K562 (cell line): ENCODE data around the gene VSIG4. TPM values are rescaled to one million over a fixed set of nuclear protein-coding genes. Genes with fewer than 3 reads are reported as not detected.
A peak's percentile ranks its signal among the peaks of the same experiment; 100 is the strongest.

Experiments
- ATAC-seq: fragments of 200-7000 bp; cut with Tn5 transposase; 3 replicates; pipeline ENCODE4 v1.9.1; 2020; ENCODE audit warnings: moderate library complexity
- BruUV-seq: library from RNA; stranded (reverse); fragments of 400-500 nt; replicated peaks from 2 replicates; lab custom pipeline; 2021; lab: Mats Ljungman, UMichigan
- CTCF ChIA-PET: fragments of 300-600 bp; formaldehyde crosslinking; extraction: SDS; loops from one replicate; lab custom pipeline; 2021; ENCODE audit warnings: low intra/inter-chr PET ratio; lab: Yijun Ruan, JAX
- POLR2A ChIA-PET: fragments of 300-600, 350-650 bp; sonication (Branson Sonifier 250); formaldehyde crosslinking; extraction: SDS; loops from one replicate; lab custom pipeline; 2021; ENCODE audit warnings: antibody characterized with exemption, inconsistent platforms; lab: Yijun Ruan, JAX
- DNase-seq, 4 experiments: peaks; one replicate each; pipeline versions ENCODE4 v3.0.0 to v3.0.0-alpha.2; 2011 to 2018; ENCODE audit warnings: low spot score in 3 of 4, mixed read lengths in 3 of 4; ENCODE audit errors: extremely low read depth in 1 of 4
- FAIRE-seq: peaks from 2 replicates; lab custom pipeline; 2011; peaks lifted over from hg19 to GRCh38; lab: Jason Lieb, UNC
- H2AFZ ChIP-seq: 2 replicates; pipeline ENCODE4 v1.6.0; 2011; ENCODE audit warnings: low read depth, low read length, control low read depth, inconsistent platforms
- H3K27ac ChIP-seq: fragments of 200-600 bp; 3 replicates; pipeline ENCODE4 v1.8.0; 2011; ENCODE audit warnings: low read depth, mild to moderate bottlenecking, control low read depth, inconsistent platforms, low read length, moderate library complexity, mixed read lengths; ENCODE audit errors: extremely low read depth
- H3K27me3 ChIP-seq, 2 experiments: fragments of 300-600 bp in 1 of 2; 2 replicates in 1 of 2; 3 replicates in 1 of 2; pipeline versions ENCODE4 v1.6.0 to v1.8.0; 2011; ENCODE audit warnings: inconsistent platforms in 2 of 2, low read length in 2 of 2, mild to moderate bottlenecking in 1 of 2, mixed read lengths in 1 of 2, moderate library complexity in 1 of 2; ENCODE audit not compliant: control insufficient read depth in 2 of 2, insufficient read depth in 2 of 2
- H3K36me3 ChIP-seq: fragments of 300-600 bp; 3 replicates; pipeline ENCODE4 v1.8.0; 2011; ENCODE audit warnings: mild to moderate bottlenecking, low read length, inconsistent platforms; ENCODE audit not compliant: control insufficient read depth, insufficient read depth
- H3K4me1 ChIP-seq, 2 experiments: fragments of 200-600 bp in 1 of 2; replicated peaks in 1 of 2; 2 replicates in 1 of 2; 3 replicates in 1 of 2; pipeline versions ENCODE4 v1.5.1 to v1.8.0; 2011; ENCODE audit warnings: inconsistent platforms in 2 of 2, low read length in 2 of 2, mild to moderate bottlenecking in 1 of 2, mixed read lengths in 1 of 2, moderate library complexity in 1 of 2; ENCODE audit not compliant: control insufficient read depth in 2 of 2, insufficient read depth in 2 of 2
- H3K4me2 ChIP-seq: 2 replicates; pipeline ENCODE4 v1.6.1; 2011; ENCODE audit warnings: low read length, control low read depth, inconsistent platforms, mixed read lengths; ENCODE audit not compliant: insufficient read depth
- H3K4me3 ChIP-seq: fragments of 200-600 bp; sonication (generic), shearing (Covaris generic); 2 replicates; pipeline ENCODE4 v1.5.1; 2016; ENCODE audit warnings: control low read depth, inconsistent platforms
- H3K79me2 ChIP-seq: fragments of 200-600 bp; 3 replicates; pipeline ENCODE4 v1.8.0; 2011; ENCODE audit warnings: low read length, inconsistent platforms; ENCODE audit not compliant: control insufficient read depth, insufficient read depth
- H3K9ac ChIP-seq, 2 experiments: 2 replicates each; pipeline versions ENCODE4 v1.6.0 to v1.6.1; 2011; ENCODE audit warnings: low read depth in 2 of 2, low read length in 2 of 2, control low read depth in 1 of 2, inconsistent platforms in 1 of 2, mild to moderate bottlenecking in 1 of 2, mixed read lengths in 1 of 2; ENCODE audit not compliant: insufficient read depth in 1 of 2
- H3K9me1 ChIP-seq: one replicate; pipeline ENCODE4 v1.6.0; 2011; ENCODE audit warnings: inconsistent platforms, mild to moderate bottlenecking, low read length, moderate library complexity; ENCODE audit not compliant: control insufficient read depth, insufficient read depth
- H3K9me3 ChIP-seq: replicated peaks from 2 replicates; pipeline ENCODE4 v1.5.1; 2011; ENCODE audit warnings: low read depth, low read length, inconsistent platforms; ENCODE audit not compliant: control insufficient read depth, insufficient read depth
- H4K20me1 ChIP-seq: replicated peaks from 2 replicates; pipeline ENCODE4 v1.6.1; 2011; ENCODE audit warnings: low read length, inconsistent platforms, mixed read lengths; ENCODE audit not compliant: control insufficient read depth, insufficient read depth
- ARID1B ChIP-seq: fragments of 450-650 bp; IDR thresholded peaks from 2 replicates; pipeline ENCODE4 v1.6.1; 2016; ENCODE audit warnings: antibody characterized with exemption, mild to moderate bottlenecking, inconsistent platforms
- DNMT1 ChIP-seq: fragments of 450-650 bp; IDR thresholded peaks from 2 replicates; pipeline ENCODE4 v1.6.1; 2016; ENCODE audit warnings: antibody characterized with exemption, mild to moderate bottlenecking
- EGR1 ChIP-seq: fragments of 450-650 bp; conservative IDR thresholded peaks from 2 replicates; pipeline ENCODE4 v1.6.1; 2017; ENCODE audit warnings: mild to moderate bottlenecking
- EP300 ChIP-seq: IDR thresholded peaks from 2 replicates; pipeline ENCODE4 v1.6.1; 2012; ENCODE audit warnings: low read length, improper control_type of control experiment
- FOXM1 ChIP-seq, 2 experiments: fragments of 450-650 bp in 1 of 2; sonication (generic) in 1 of 2; formaldehyde crosslinking in 1 of 2; IDR thresholded peaks; 2 replicates each; pipeline versions ENCODE4 v1.6.1 to v1.9.0; 2017 to 2022; ENCODE audit warnings: low read depth in 2 of 2, mild to moderate bottlenecking in 2 of 2, missing genetic modification reagents in 1 of 2, moderate library complexity in 1 of 2
- LEF1 ChIP-seq: fragments of 450-650 bp; IDR thresholded peaks from 2 replicates; pipeline ENCODE4 v1.6.1; 2016; ENCODE audit warnings: mild to moderate bottlenecking
- MAFF ChIP-seq: IDR thresholded peaks from 2 replicates; pipeline ENCODE4 v1.6.1; 2012; ENCODE audit warnings: low read length, improper control_type of control experiment
- MECOM ChIP-seq: fragments of 250-450 bp; sonication (Bioruptor Pico); IDR thresholded peaks from 2 replicates; pipeline ENCODE4 v1.8.0; 2022; ENCODE audit warnings: inconsistent platforms
- NUFIP1 ChIP-seq: fragments of 450-650 bp; IDR thresholded peaks from 2 replicates; pipeline ENCODE4 v1.6.1; 2018; ENCODE audit not compliant: partially characterized antibody
- PHB2 ChIP-seq: fragments of 450-650 bp; IDR thresholded peaks from 2 replicates; pipeline ENCODE4 v1.6.1; 2017; ENCODE audit warnings: low read depth
- RAD21 ChIP-seq, 2 experiments: fragments of 250-450 bp in 1 of 2; fragments of 450-650 bp in 1 of 2; sonication (Bioruptor Pico) in 1 of 2; formaldehyde crosslinking in 1 of 2; IDR thresholded peaks in 1 of 2; conservative IDR thresholded peaks in 1 of 2; 2 replicates each; pipeline versions ENCODE4 v1.4.0 to v1.8.0; 2020 to 2022; ENCODE audit warnings: mild to moderate bottlenecking in 2 of 2, moderate library complexity in 1 of 2
- SMARCA4 ChIP-seq: fragments of 450-650 bp; IDR thresholded peaks from 2 replicates; pipeline ENCODE4 v1.6.1; 2016
- SMARCE1 ChIP-seq: fragments of 450-650 bp; IDR thresholded peaks from 2 replicates; pipeline ENCODE4 v1.7.1; 2016; ENCODE audit warnings: mild to moderate bottlenecking
- SP2 ChIP-seq: IDR thresholded peaks from 2 replicates; pipeline ENCODE4 v1.6.1; 2011; ENCODE audit warnings: mild to moderate bottlenecking, low read depth, low read length, moderate library complexity; ENCODE audit not compliant: poor library complexity, severe bottlenecking; ENCODE audit errors: extremely low read depth
- SPI1 ChIP-seq: IDR thresholded peaks from 2 replicates; pipeline ENCODE4 v1.6.1; 2011; ENCODE audit warnings: low read depth, low read length, control low read depth, borderline replicate concordance
- TRIM28 ChIP-seq: fragments of 450-650 bp; IDR thresholded peaks from 2 replicates; pipeline ENCODE4 v1.6.1; 2017
- ZNF140 ChIP-seq: fragments of 250-450 bp; sonication (Bioruptor Pico); IDR thresholded peaks from 2 replicates; pipeline ENCODE4 v1.8.0; 2021; ENCODE audit warnings: moderate library complexity, mild to moderate bottlenecking, inconsistent platforms
- ZNF146 ChIP-seq: IDR thresholded peaks from one replicate; pipeline ENCODE4 v1.6.1; 2018; ENCODE audit warnings: missing compliant biosample characterization; ENCODE audit not compliant: unreplicated experiment
- ZNF175 ChIP-seq: fragments of 200-800 bp; sonication (Bioruptor generic); IDR thresholded peaks from 2 replicates; pipeline ENCODE4 v1.6.1; 2016; ENCODE audit warnings: low read depth, mild to moderate bottlenecking, missing genetic modification characterization, missing compliant biosample characterization
- ZNF3 ChIP-seq: fragments of 250-450 bp; sonication (Bioruptor Pico); IDR thresholded peaks from 2 replicates; pipeline ENCODE4 v1.5.0; 2021; ENCODE audit warnings: mild to moderate bottlenecking, moderate library complexity
- WGBS: fragments of 100-300 bp; shearing (Covaris generic); methylation state at CpG from one replicate; pipeline ENCODE4 v1.1.6; 2016; ENCODE audit warnings: low coverage, mixed read lengths; ENCODE audit not compliant: insufficient coverage; ENCODE audit errors: missing lambda C conversion rate; 5-methylcytosine and 5-hydroxymethylcytosine counted together
- in situ Hi-C: fragments of 300-500 bp; cut with MboI; formaldehyde crosslinking; loops from 4 replicates; pipeline ENCODE4 v1.15.0; 2018; ENCODE audit warnings: inconsistent platforms, mixed read lengths
- intact Hi-C: fragments of 100-400 bp; cut with micrococcal nuclease; formaldehyde crosslinking; loops from 2 replicates; pipeline ENCODE4 v1.14.2; 2022
- polyA plus RNA-seq, 8 experiments: library from polyadenylated mRNA; depleted of rRNA in 4 of 8; stranded (reverse) in 5 of 8; unstranded in 3 of 8; fragments of >200 nt; fragmentation: Nextera tagmentation in 2 of 8; fragmentation: Illumina TruSeq in 1 of 8; extraction: Ambion mirVana in 2 of 8; extraction: Trizol in 1 of 8; gene quantifications; 2 replicates each; pipeline versions ENCODE4 v1.2.1 to v1.2.3, GENCODE V29; 2011 to 2014; ENCODE audit warnings: inconsistent platforms in 1 of 8, missing spikeins in 1 of 8
- total RNA-seq, 7 experiments: library from RNA; depleted of rRNA in 6 of 7; stranded (reverse); fragments of >200 nt in 6 of 7; fragmentation: Illumina TruSeq in 2 of 7; extraction: Trizol in 2 of 7; gene quantifications; 2 replicates each; pipeline versions ENCODE4 v1.2.1 to v1.2.3, GENCODE V29; 2011 to 2021; ENCODE audit warnings: low replicate concordance in 1 of 7
- TF ChIP-seq, protein P1 (sequence below): fragments of 450-650 bp; formaldehyde crosslinking; conservative IDR thresholded peaks from 2 replicates; pipeline ENCODE4 v1.4.0; 2022; ENCODE audit warnings: mild to moderate bottlenecking, missing genetic modification characterization

The VSIG4 gene
- total and polyA plus RNA-seq, 9 of the 15 experiments (the other 6 are each of a cell fraction or from before 2014, with no cell fraction given) = 0.22 to 1.6 (median 0.46) TPM; not detected in 1

DNA sequence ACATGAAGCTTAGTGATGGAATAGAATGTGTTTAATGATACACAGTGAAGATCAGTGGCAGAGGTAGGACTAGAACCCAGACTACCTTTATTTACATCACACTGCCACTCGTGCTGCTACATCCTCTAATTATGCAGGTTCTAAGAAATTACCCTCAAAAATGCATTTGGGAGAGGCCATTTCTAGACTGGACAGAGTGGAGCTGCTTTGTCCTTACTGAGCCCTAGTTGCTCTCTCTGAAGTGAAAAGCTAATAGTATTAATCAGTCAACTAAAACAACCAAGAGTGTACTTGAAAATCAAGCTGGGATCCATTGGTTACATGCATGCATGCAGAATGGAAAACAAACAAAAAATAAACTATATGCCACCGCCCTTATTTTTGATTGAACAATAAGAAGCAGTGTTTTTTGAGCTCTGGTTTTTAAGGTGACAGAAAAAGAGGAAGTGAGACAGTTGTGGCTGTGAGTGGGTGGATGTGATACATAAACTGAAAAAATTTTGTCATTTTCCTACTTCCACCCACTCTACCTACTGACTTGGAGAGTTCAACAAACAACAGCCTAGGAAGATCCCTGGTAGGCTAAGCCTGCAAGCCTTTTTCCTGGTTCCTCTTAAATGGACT lies 6.8 kb upstream of the VSIG4 start:
- Histone ChIP-seq H3K9me1 (no peaks in the 10 kb centered on the region), H2AFZ (peak overlapping the region; percentile 70), H3K4me3 (no peak overlapping the region), H3K4me2 (no peak overlapping the region), H3K9ac (peak overlapping the region in 1 of 2 experiments; percentile 24; a peak in 1 of 4 replicates), H3K36me3 (no peaks in the 10 kb centered on the region), H3K27me3 (no peaks in the 10 kb centered on the region), H3K79me2 (no peaks in the 10 kb centered on the region), H4K20me1 (no peaks in the 10 kb centered on the region), H3K4me1 (peaks cover 0 to 24% of the 10 kb centered on the region in 2 experiments; a peak in 2 of 5 replicates), H3K9me3 (no peaks in the 10 kb centered on the region), H3K27ac (peak overlapping the region; percentile 57)
- CTCF ChIA-PET = no interaction called here
- ATAC-seq (peak; percentile 76), FAIRE-seq (peak; percentile 82), DNase-seq (peak in 2 of 4 experiments; percentile 25 to 54)
- TF ChIP-seq EP300 (peak; percentile 39; the same call in 1 of the 2 replicates), ARID1B (peak; percentile 29; the same call in 1 of the 2 replicates), ZNF3 (CRISPR knock-in tag) (peak; percentile 26; the same call in 1 of the 2 replicates), MAFF (no peak), EGR1 (peak; percentile 95), PHB2 (no peak), ZNF140 (CRISPR knock-in tag) (no peak), SP2 (no peak), SMARCE1 (peak; percentile 56; the same call in 1 of the 2 replicates), TRIM28 (no peak), NUFIP1 (no peak), FOXM1 (IDR thresholded peaks at IDR 0.05; ENCODE audit: low read depth) (0 out of 2 replicates have a peak, but pooled peaks have one; percentile 27), FOXM1 (CRISPR knock-in tag; IDR thresholded peaks at IDR 0.05; ENCODE audit: low read depth) (no peak), LEF1 (peak; percentile 60; the same call in 1 of the 2 replicates), SMARCA4 (peak; percentile 32; the same call in 1 of the 2 replicates), ZNF175 (0 out of 2 replicates have a peak, but pooled peaks have one; percentile 23), DNMT1 (no peak), MECOM (CRISPR knock-in tag) (no peak), RAD21 (CRISPR knock-in tag; conservative IDR thresholded peaks at IDR 0.05 in 1 of 2, IDR thresholded peaks at IDR 0.05 in 1 of 2) (0 out of 4 replicates have a peak, but pooled peaks of 1 of the 2 experiments have one; percentile 6), ZNF146 (CRISPR knock-in tag) (no peak), SPI1 (peak; percentile 99)
- TF ChIP-seq, protein P1, sequence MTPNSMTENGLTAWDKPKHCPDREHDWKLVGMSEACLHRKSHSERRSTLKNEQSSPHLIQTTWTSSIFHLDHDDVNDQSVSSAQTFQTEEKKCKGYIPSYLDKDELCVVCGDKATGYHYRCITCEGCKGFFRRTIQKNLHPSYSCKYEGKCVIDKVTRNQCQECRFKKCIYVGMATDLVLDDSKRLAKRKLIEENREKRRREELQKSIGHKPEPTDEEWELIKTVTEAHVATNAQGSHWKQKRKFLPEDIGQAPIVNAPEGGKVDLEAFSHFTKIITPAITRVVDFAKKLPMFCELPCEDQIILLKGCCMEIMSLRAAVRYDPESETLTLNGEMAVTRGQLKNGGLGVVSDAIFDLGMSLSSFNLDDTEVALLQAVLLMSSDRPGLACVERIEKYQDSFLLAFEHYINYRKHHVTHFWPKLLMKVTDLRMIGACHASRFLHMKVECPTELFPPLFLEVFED (CRISPR knock-in tag) = no peak
- POLR2A ChIA-PET = interaction anchor here (0.9 to 1.4 kb wide), 2 partner anchors 9 to 120 kb away, joined by 3 to 4 read pairs; no protein-coding TSS in a partner anchor
- in situ Hi-C loops (no loop called here), intact Hi-C loops (no loop called here)
- 0% methylated on average over 2 of the region's 2 CpGs for WGBS
- BruUV-seq = no TSS peak
